ENCODE measurements around the gene ZNRD2.
"Not testable (repeated sequence)": the region's sequence is repeated elsewhere in the genome, so short reads cannot be mapped to it uniquely, and the experiment has no call there.

Gene ZNRD2

DNA sequence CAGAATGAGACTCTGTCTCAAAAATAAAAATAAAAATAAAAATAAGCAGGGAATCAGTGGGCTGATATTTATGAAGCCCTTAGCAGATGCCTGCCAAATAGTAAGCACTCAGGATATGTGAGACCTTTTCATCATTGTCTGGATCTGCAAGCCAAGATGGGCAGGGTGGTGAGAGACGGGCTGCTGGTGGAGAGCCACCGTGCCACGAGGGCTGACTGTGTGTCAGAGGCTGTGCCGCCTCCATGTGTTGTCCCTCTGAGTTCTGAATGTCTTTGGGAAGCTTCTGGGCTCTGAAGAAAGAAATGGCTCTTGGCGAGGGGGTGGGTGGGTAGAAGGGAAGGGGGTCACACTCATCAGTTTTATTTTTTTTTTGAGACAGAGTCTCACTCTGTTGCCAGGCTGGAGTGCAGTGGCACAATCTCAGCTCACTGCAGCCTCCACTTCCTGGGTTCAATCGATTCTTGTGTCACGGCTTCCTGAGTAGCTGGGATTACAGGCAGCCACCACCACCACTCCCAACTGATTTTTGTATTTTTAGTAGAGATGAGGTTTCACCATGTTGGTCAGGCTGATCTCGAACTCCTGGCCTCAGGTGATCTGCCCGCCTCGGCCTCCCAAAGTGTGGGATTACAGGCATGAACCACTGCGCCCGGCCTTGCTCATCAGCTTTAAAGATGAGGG, 5.3 kb upstream of the ZNRD2 start:
- H3K9ac ChIP-seq (ENCODE audit: low read depth in 1 of 2, low read length in 2 of 2); H3K27ac ChIP-seq (ENCODE audit: low read depth, low read length); H3K4me3 ChIP-seq (ENCODE audit: low read depth in 1 of 2, low read length in 2 of 2); H3K27me3 ChIP-seq (ENCODE audit: control insufficient read depth in 1 of 2, insufficient read depth in 2 of 2, low read length in 2 of 2); H3K9me3 ChIP-seq (ENCODE audit: control insufficient read depth in 1 of 2, low read length in 2 of 2); H3K36me3 ChIP-seq (ENCODE audit: control insufficient read depth in 1 of 2, insufficient read depth in 2 of 2, low read length in 2 of 2): not testable (repeated sequence)
- peaks cover 30 to 42% of the 10 kb centered on the region in 2 donors for H3K4me1 ChIP-seq (ENCODE audit: control insufficient read depth in 1 of 2, insufficient read depth in 2 of 2, low read length in 2 of 2)

DNA sequence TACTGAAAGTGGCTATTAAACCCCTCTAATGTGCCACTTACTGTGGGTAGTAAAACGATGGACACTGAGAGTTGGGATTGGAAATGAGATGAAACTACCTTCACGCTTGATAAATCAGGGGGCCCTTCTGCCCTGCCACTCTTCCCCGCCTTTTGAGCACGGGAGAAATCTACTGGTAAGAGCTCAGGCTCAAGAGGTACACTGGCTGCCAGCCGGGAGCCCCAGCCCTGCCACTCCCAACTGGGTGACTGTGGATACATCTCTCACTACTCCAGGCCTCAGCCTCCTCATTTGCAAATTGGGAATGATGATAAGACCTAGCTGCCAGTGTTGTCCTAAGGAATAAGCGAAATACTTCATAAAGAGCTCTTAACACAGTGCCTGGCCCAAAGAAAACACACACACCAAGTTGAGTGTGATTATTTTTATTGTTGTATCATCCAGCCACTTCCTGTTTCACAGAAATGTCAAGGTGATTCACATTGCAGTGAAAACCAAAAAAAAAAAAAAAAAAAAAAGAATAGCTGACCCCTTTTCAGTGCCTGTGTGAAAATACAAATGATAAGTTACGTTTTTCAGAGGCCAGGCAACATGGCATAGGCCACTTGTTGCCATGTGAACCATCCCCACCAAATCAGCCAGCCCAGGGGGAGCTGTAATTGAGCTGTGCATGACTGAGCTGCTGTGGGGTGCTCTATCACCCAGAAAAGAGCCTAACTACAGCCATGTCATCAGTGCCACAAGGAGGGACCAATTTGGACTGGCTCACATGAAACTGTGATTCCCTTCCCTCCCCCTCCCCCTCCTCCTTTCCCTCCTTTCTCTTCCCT, 4.4 kb upstream of the ZNRD2 start:
- no peak overlapping the region for H3K27ac ChIP-seq (ENCODE audit: low read depth, low read length)
- no peaks in the 10 kb centered on the region for H3K36me3 ChIP-seq (ENCODE audit: control insufficient read depth in 1 of 2, insufficient read depth in 2 of 2, low read length in 2 of 2)
- no peak overlapping the region for H3K9ac ChIP-seq (ENCODE audit: low read depth in 1 of 2, low read length in 2 of 2)
- no peaks in the 10 kb centered on the region for H3K9me3 ChIP-seq (ENCODE audit: control insufficient read depth in 1 of 2, low read length in 2 of 2)
- peaks cover 24 to 39% of the 10 kb centered on the region in 2 donors for H3K4me1 ChIP-seq (ENCODE audit: control insufficient read depth in 1 of 2, insufficient read depth in 2 of 2, low read length in 2 of 2)
- H3K4me3 ChIP-seq (ENCODE audit: low read depth in 1 of 2, low read length in 2 of 2), result no peak overlapping the region
- H3K27me3 ChIP-seq (ENCODE audit: control insufficient read depth in 1 of 2, insufficient read depth in 2 of 2, low read length in 2 of 2), result no peaks in the 10 kb centered on the region

DNA sequence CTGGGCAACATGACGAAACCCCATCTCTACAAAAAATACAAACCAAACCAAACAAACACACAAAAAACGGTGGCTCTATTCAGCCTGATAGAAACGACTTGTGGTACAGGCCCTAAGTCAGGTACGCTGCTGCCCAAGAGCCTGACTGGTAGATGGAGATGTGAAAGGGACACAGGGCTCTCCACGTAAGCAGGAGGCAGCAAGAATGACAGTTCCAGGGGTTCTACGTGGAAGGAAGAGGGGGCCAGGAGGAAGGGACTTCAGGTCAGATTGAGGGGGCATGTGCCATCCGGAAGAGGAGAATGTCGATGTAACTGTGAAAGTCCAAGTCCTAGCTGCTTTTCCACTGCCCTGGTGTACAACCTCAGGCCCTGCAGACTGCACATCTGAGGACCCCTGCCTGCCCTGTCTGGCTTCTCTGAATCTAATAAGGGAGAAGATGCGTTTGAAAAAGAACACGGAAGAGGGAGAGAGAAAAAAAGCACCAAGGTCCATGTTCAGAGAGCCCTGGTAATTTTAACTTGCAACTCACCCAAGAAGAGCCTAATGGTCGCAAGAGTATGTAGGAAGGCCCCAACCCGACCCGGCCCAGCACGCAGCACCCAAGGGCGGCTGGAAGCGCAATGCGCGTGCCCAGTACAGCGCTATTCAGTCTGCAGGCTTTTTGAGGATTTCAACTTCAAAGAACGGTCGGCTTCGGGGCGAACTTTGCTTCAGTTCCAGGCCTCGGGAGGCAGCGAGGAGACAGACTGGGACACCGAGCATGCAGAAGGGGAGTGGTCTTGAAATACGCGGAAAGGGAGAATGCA, 909 bp upstream of the ZNRD2 start:
- Histone ChIP-seq H3K36me3 (ENCODE audit: control insufficient read depth in 1 of 2, insufficient read depth in 2 of 2, low read length in 2 of 2) (no peaks in the 10 kb centered on the region), H3K27me3 (ENCODE audit: control insufficient read depth in 1 of 2, insufficient read depth in 2 of 2, low read length in 2 of 2) (no peaks in the 10 kb centered on the region), H3K4me3 (ENCODE audit: low read depth in 1 of 2, low read length in 2 of 2) (peak overlapping the region; percentile 83 to 94), H3K27ac (ENCODE audit: low read depth, low read length) (peak overlapping the region; percentile 95), H3K4me1 (ENCODE audit: control insufficient read depth in 1 of 2, insufficient read depth in 2 of 2, low read length in 2 of 2) (peaks cover 43 to 59% of the 10 kb centered on the region in 2 donors), H3K9ac (ENCODE audit: low read depth in 1 of 2, low read length in 2 of 2) (peak overlapping the region; percentile 61 to 94), H3K9me3 (ENCODE audit: control insufficient read depth in 1 of 2, low read length in 2 of 2) (no peaks in the 10 kb centered on the region)

DNA sequence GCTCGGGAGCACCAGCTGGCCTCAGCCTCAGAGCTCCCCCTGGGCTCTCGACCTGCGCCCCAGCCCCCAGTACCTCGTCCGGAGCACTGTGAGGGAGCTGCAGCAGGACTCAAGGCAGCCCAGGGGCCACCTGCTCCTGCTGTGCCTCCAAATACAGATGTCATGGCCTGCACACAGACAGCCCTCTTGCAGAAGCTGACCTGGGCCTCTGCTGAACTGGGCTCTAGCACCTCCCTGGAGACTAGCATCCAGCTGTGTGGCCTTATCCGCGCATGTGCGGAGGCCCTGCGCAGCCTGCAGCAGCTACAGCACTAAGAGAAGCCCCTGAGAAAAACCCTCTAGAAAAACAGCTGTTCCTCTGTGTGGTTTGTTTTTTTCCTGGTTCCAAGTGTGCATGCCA, 1.1 kb downstream of the ZNRD2 start:
- no peaks in the 10 kb centered on the region for H3K27me3 ChIP-seq (ENCODE audit: control insufficient read depth in 1 of 2, insufficient read depth in 2 of 2, low read length in 2 of 2)
- peak overlapping the region; percentile 83 to 94 for H3K4me3 ChIP-seq (ENCODE audit: low read depth in 1 of 2, low read length in 2 of 2)
- H3K27ac ChIP-seq (ENCODE audit: low read depth, low read length), result peak overlapping the region; percentile 50
- peak overlapping the region; percentile 61 to 94 for H3K9ac ChIP-seq (ENCODE audit: low read depth in 1 of 2, low read length in 2 of 2)
- H3K4me1 ChIP-seq (ENCODE audit: control insufficient read depth in 1 of 2, insufficient read depth in 2 of 2, low read length in 2 of 2), result peaks cover 49 to 66% of the 10 kb centered on the region in 2 donors
- no peaks in the 10 kb centered on the region for H3K36me3 ChIP-seq (ENCODE audit: control insufficient read depth in 1 of 2, insufficient read depth in 2 of 2, low read length in 2 of 2)
- no peaks in the 10 kb centered on the region for H3K9me3 ChIP-seq (ENCODE audit: control insufficient read depth in 1 of 2, low read length in 2 of 2)

DNA sequence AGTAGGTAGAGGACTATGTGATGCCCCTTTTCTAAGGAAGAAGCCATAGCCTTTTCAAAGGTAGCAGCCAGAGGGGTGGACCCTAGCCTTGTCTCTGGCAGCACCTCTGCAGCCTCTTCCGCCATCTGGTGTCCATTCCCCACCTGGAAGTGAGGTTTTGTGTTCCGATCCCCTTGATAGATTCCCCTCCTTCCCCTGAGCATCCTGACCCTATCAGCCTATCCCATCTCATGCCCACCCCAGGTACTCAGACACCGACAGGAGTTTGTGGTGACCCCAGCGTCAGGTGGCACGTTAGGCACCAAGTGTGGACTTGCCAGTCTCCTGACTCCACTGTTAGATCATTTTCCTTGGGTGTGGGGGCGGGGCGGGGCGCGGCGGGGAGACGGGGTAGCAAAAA, 1.7 kb downstream of the ZNRD2 start:
- Histone ChIP-seq H3K4me3 (ENCODE audit: low read depth in 1 of 2, low read length in 2 of 2) (peak overlapping the region; percentile 83 to 94), H3K27ac (ENCODE audit: low read depth, low read length) (peak overlapping the region; percentile 50), H3K4me1 (ENCODE audit: control insufficient read depth in 1 of 2, insufficient read depth in 2 of 2, low read length in 2 of 2) (peaks cover 51 to 67% of the 10 kb centered on the region in 2 donors), H3K9me3 (ENCODE audit: control insufficient read depth in 1 of 2, low read length in 2 of 2) (no peaks in the 10 kb centered on the region), H3K9ac (ENCODE audit: low read depth in 1 of 2, low read length in 2 of 2) (peak overlapping the region; percentile 20 to 37), H3K36me3 (ENCODE audit: control insufficient read depth in 1 of 2, insufficient read depth in 2 of 2, low read length in 2 of 2) (no peaks in the 10 kb centered on the region), H3K27me3 (ENCODE audit: control insufficient read depth in 1 of 2, insufficient read depth in 2 of 2, low read length in 2 of 2) (no peaks in the 10 kb centered on the region)

DNA sequence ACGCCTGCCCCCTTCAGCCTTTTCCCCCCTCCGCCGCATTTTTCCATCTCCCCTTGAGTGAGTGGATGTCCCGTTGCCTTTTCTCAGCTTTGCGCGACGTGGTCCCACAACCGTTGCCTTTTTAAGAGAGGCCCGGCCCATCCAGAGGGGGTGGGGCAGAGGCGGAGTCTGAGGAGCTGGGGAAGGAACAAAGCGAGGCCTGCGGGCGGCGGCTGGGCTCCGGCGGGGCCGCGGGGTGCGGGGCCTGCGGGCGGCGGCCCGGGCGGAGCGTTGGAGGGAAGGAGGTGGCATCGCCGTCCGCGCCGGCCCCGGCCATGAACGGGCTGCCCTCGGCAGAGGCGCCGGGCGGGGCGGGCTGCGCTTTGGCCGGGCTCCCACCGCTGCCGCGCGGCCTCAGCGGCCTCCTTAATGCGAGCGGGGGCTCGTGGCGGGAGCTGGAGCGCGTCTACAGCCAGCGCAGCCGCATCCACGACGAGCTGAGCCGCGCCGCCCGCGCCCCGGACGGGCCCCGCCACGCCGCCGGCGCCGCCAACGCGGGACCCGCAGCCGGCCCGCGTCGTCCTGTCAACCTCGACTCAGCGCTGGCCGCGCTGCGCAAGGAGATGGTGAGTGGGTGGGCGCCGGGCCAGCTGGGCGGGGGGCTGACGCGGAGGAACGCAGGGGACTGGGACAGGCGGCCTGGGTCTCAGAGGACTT, 2.2 kb downstream of the ZNRD2 start, which contains the start of gene FAM89B:
FAM89B (plus strand) TSS at position 183 of the 696 bp plus-strand sequence; CDS start at position 315, 132 bp downstream.
- Histone ChIP-seq H3K36me3 (ENCODE audit: control insufficient read depth in 1 of 2, insufficient read depth in 2 of 2, low read length in 2 of 2) (no peaks in the 10 kb centered on the region), H3K27ac (ENCODE audit: low read depth, low read length) (peak within 1 kb of the TSS; percentile 50), H3K4me1 (ENCODE audit: control insufficient read depth in 1 of 2, insufficient read depth in 2 of 2, low read length in 2 of 2) (peaks cover 55 to 73% of the 10 kb centered on the region in 2 donors), H3K9ac (ENCODE audit: low read depth in 1 of 2, low read length in 2 of 2) (peak within 1 kb of the TSS; percentile 77 to 94), H3K27me3 (ENCODE audit: control insufficient read depth in 1 of 2, insufficient read depth in 2 of 2, low read length in 2 of 2) (no peaks in the 10 kb centered on the region), H3K4me3 (ENCODE audit: low read depth in 1 of 2, low read length in 2 of 2) (peak within 1 kb of the TSS; percentile 83 to 94), H3K9me3 (ENCODE audit: control insufficient read depth in 1 of 2, low read length in 2 of 2) (no peaks in the 10 kb centered on the region)

DNA sequence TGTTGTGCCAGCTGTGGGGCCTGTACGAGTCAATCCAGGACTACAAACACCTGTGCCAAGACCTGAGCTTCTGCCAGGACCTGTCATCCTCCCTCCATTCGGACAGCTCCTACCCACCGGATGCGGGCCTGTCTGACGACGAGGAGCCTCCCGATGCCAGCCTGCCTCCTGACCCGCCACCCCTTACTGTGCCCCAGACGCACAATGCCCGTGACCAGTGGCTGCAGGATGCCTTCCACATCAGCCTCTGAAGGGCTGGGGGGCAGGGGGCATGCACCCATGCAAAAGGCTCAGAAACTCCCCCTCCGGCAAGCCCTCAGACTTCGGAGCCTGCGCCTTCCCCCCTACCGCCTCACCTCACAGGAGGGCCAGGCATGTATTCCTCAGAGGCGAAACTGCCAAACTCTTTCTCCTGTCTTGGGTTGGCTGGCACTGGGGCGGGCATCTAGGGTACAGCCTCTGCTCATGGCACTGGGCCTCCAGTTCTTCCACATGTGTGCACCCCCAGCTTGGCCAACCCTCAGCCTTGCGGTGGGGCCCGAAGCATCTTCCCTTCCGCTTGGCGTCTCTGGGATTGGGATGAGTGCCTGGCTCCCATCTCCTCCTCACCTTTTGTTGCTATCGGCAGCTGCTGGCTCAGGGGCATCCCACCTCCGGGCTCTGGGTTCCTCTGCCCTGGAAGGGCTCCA, 3.3 kb downstream of the ZNRD2 start:
- H3K36me3 ChIP-seq (ENCODE audit: control insufficient read depth in 1 of 2, insufficient read depth in 2 of 2, low read length in 2 of 2), result no peaks in the 10 kb centered on the region
- H3K9ac ChIP-seq (ENCODE audit: low read depth in 1 of 2, low read length in 2 of 2), result peak overlapping the region; percentile 67 to 77
- H3K27ac ChIP-seq (ENCODE audit: low read depth, low read length), result peak overlapping the region; percentile 42
- H3K4me3 ChIP-seq (ENCODE audit: low read depth in 1 of 2, low read length in 2 of 2), result peak overlapping the region; percentile 65 to 94
- peaks cover 66 to 74% of the 10 kb centered on the region in 2 donors for H3K4me1 ChIP-seq (ENCODE audit: control insufficient read depth in 1 of 2, insufficient read depth in 2 of 2, low read length in 2 of 2)
- no peaks in the 10 kb centered on the region for H3K27me3 ChIP-seq (ENCODE audit: control insufficient read depth in 1 of 2, insufficient read depth in 2 of 2, low read length in 2 of 2)
- no peaks in the 10 kb centered on the region for H3K9me3 ChIP-seq (ENCODE audit: control insufficient read depth in 1 of 2, low read length in 2 of 2)

DNA sequence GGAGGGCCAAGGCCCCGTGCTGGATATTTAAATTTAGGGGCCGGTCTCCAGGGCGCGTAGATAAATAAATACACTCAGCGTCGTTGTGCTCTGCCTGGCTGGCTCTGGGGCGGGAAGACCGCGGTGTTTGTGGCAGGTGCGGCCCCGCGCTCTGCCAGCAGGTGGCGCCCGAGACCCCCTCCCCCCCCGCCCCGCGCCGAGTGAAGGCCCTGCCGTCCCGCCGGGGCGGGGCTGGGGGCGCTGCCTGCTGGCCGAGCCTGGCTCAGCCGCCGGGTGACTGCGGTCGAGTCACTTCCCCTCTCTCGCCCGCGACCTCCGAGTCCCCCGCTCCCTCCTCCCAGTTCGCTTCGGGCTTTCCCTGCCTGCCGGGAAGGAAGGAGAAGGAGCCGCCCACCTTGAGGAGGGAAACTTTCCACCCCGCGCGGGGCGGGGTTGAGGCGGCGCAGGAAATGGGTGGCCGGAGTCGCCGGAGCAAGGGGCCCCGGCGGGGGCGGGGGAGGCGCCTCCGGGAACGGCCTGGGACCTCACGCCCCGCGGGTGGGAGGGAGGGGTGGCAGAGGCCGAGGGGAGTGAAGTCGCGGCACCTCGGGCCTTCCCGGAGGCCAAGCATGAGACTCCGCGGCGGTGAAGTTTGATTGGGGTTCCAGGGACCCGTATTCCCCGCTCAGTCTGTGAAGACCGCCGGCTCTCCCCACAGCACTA, 4.0 kb downstream of the ZNRD2 start:
- H3K9ac ChIP-seq (ENCODE audit: low read depth in 1 of 2, low read length in 2 of 2), result peak overlapping the region; percentile 67 to 77
- peak overlapping the region; percentile 45 for H3K27ac ChIP-seq (ENCODE audit: low read depth, low read length)
- H3K36me3 ChIP-seq (ENCODE audit: control insufficient read depth in 1 of 2, insufficient read depth in 2 of 2, low read length in 2 of 2), result peaks cover under 1 to 3% of the 10 kb centered on the region in 2 donors
- no peaks in the 10 kb centered on the region for H3K27me3 ChIP-seq (ENCODE audit: control insufficient read depth in 1 of 2, insufficient read depth in 2 of 2, low read length in 2 of 2)
- H3K4me1 ChIP-seq (ENCODE audit: control insufficient read depth in 1 of 2, insufficient read depth in 2 of 2, low read length in 2 of 2), result peaks cover 65 to 70% of the 10 kb centered on the region in 2 donors
- H3K4me3 ChIP-seq (ENCODE audit: low read depth in 1 of 2, low read length in 2 of 2), result peak overlapping the region; percentile 81 to 94
- H3K9me3 ChIP-seq (ENCODE audit: control insufficient read depth in 1 of 2, low read length in 2 of 2), result no peaks in the 10 kb centered on the region

Data from duodenal mucosa (tissue), 2 donors.